Activated CD4-positive, alpha-beta memory T cell treated with anti-CD3 and anti-CD28 coated beads for 36 hours (primary cell): ENCODE measurements around the gene MED12L. TPM values are rescaled to one million over a fixed set of nuclear protein-coding genes. Genes with fewer than 3 reads are reported as not detected.
A peak's percentile ranks its signal among the peaks of the same experiment; 100 is the strongest.

ENCODE experiments used
- CTCF ChIA-PET: fragments of 350-600 bp; sonication (Branson Sonifier 250); formaldehyde crosslinking; loops from one replicate; lab custom pipeline; 2021; ENCODE audit warnings: antibody characterized with exemption, inconsistent platforms; lab: Charles Lee
- POLR2A ChIA-PET: fragments of 350-600 bp; sonication (Branson Sonifier 250); formaldehyde crosslinking; loops from one replicate; lab custom pipeline; 2021; ENCODE audit warnings: antibody characterized with exemption; lab: Charles Lee
- DNase-seq: peaks from one replicate; pipeline ENCODE4 v3.0.0-alpha.2; 2020
- H3K27ac Mint-ChIP-seq: one replicate; pipeline ENCODE4 v1.8.0; 2021; ENCODE audit warnings: mixed read lengths
- H3K27me3 Mint-ChIP-seq: one replicate; pipeline ENCODE4 v1.8.0; 2021; ENCODE audit warnings: mixed read lengths
- H3K36me3 Mint-ChIP-seq: one replicate; pipeline ENCODE4 v1.8.0; 2021; ENCODE audit warnings: mixed read lengths
- H3K4me1 Mint-ChIP-seq: one replicate; pipeline ENCODE4 v1.8.0; 2021; ENCODE audit warnings: low read depth, mixed read lengths
- H3K4me3 Mint-ChIP-seq: one replicate; pipeline ENCODE4 v1.8.0; 2021; ENCODE audit warnings: mild to moderate bottlenecking, mixed read lengths
- H3K9me3 Mint-ChIP-seq: one replicate; pipeline ENCODE4 v1.8.0; 2021; ENCODE audit warnings: mixed read lengths
- intact Hi-C: fragments of 100-400 bp; cut with micrococcal nuclease; formaldehyde crosslinking; loops from one replicate; pipeline ENCODE4 v1.15.1; 2023
- total RNA-seq, 2 experiments: library from RNA; stranded (reverse); gene quantifications; one replicate each; pipeline ENCODE4 v1.2.3, GENCODE V29; 2021

Gene MED12L
- total RNA-seq, 2 experiments from 2014 or later, result 1.5 TPM

DNA sequence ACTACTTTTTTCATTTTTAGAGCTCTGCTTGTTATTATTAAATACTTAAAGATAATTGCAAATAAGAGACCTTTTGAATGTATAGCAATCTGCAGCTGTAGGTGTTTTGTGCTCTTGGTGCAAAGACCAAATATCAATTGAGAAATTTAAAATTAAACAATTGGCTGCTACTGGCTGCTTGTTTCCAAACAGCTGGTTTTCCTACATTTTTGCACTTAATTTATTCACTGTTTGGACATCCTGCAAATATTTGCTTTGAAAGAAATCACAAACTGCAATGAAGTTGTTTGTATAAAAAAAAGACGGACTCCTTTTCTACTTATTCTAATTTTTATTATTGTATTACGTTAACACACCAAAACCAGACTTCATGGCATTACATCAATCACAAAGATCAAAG lies 35.6 kb downstream of the MED12L start:
- no peaks in the 10 kb centered on the region for H3K36me3 Mint-ChIP-seq
- no peak overlapping the region for H3K4me3 Mint-ChIP-seq
- DNase-seq, result no peak
- POLR2A ChIA-PET, result no interaction called here
- no peaks in the 10 kb centered on the region for H3K9me3 Mint-ChIP-seq
- peaks cover 3% of the 10 kb centered on the region for H3K27me3 Mint-ChIP-seq
- intact Hi-C loops, result no loop called here
- H3K4me1 Mint-ChIP-seq, result no peaks in the 10 kb centered on the region
- CTCF ChIA-PET, result no interaction called here
- H3K27ac Mint-ChIP-seq, result no peak overlapping the region

GRCh38 chr3:151123827-151124226 lies 38.4 kb downstream of the MED12L start:
- H3K27ac Mint-ChIP-seq, result no peak overlapping the region
- ChIA-PET POLR2A (no interaction called here), CTCF (no interaction called here)
- no peaks in the 10 kb centered on the region for H3K27me3 Mint-ChIP-seq
- intact Hi-C loops, result no loop called here
- H3K36me3 Mint-ChIP-seq, result no peaks in the 10 kb centered on the region
- DNase-seq, result no peak
- no peak overlapping the region for H3K4me3 Mint-ChIP-seq
- H3K4me1 Mint-ChIP-seq, result no peaks in the 10 kb centered on the region
- H3K9me3 Mint-ChIP-seq, result no peaks in the 10 kb centered on the region

DNA sequence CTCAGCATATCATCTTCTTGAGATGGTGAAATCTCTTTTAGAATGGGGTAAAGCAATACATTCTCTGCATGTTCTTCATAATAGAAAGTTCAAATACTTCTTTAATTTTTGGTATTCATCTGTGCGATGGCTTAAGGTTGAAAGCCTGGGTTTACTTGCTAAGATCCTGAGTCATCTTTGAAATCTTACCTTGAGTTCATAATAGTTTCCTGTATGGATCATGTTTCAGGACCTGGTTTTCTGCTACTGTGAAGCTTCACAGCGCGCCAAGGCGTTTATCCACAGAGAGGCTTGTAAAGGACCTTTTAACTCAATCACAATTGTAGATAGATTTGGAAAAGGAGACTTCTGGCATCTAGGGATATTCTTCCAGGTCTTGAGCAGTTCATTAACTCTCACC lies 39.0 kb downstream of the MED12L start:
- ChIA-PET POLR2A (no interaction called here), CTCF (no interaction called here)
- no peaks in the 10 kb centered on the region for H3K9me3 Mint-ChIP-seq
- intact Hi-C loops, result no loop called here
- no peaks in the 10 kb centered on the region for H3K27me3 Mint-ChIP-seq
- H3K4me3 Mint-ChIP-seq, result no peak overlapping the region
- DNase-seq, result no peak
- H3K27ac Mint-ChIP-seq, result no peak overlapping the region
- H3K4me1 Mint-ChIP-seq, result no peaks in the 10 kb centered on the region
- H3K36me3 Mint-ChIP-seq, result no peaks in the 10 kb centered on the region

GRCh38 chr3:151130428-151130827 lies 45.0 kb downstream of the MED12L start:
- H3K36me3 Mint-ChIP-seq, result no peaks in the 10 kb centered on the region
- H3K27me3 Mint-ChIP-seq, result no peaks in the 10 kb centered on the region
- CTCF ChIA-PET, result no interaction called here
- no peak overlapping the region for H3K27ac Mint-ChIP-seq
- peaks cover 10% of the 10 kb centered on the region for H3K4me1 Mint-ChIP-seq
- POLR2A ChIA-PET, result no interaction called here
- intact Hi-C loops, result no loop called here
- DNase-seq, result no peak
- no peaks in the 10 kb centered on the region for H3K9me3 Mint-ChIP-seq
- H3K4me3 Mint-ChIP-seq, result no peak overlapping the region

DNA sequence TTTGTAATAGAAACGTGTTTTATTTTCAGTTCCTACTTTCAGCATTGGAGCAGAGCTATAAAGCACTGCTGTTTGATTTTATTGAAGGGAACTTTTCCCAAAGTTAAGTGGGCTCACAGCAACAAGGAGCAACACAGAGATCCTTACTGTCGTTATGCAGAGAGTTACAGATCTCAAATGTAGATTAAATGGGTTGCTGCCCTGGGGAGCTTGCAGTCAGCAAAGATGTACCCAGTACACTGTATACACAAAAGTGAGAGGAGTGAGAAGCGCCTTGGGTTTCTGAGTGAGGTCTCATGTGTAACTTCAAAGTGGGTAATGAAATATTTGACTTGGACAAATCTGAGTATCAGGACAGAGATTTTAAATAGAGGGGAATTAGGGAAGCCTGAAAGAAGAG lies 47.7 kb downstream of the MED12L start:
- H3K4me1 Mint-ChIP-seq, result peaks cover 23% of the 10 kb centered on the region
- ChIA-PET POLR2A (no interaction called here), CTCF (no interaction called here)
- H3K9me3 Mint-ChIP-seq, result no peaks in the 10 kb centered on the region
- no peak overlapping the region for H3K4me3 Mint-ChIP-seq
- no peaks in the 10 kb centered on the region for H3K36me3 Mint-ChIP-seq
- no peaks in the 10 kb centered on the region for H3K27me3 Mint-ChIP-seq
- intact Hi-C loops, result loop anchor here (2.0 kb wide), 1 partner anchor 14 kb away; no protein-coding TSS in a partner anchor
- H3K27ac Mint-ChIP-seq, result no peak overlapping the region
- DNase-seq, result no peak

- Mint-ChIP-seq H3K36me3 (no peaks in the 10 kb centered on the region), H3K4me1 (peaks cover 23% of the 10 kb centered on the region), H3K4me3 (no peak overlapping the region), H3K27ac (no peak overlapping the region), H3K9me3 (no peaks in the 10 kb centered on the region), H3K27me3 (no peaks in the 10 kb centered on the region)
- intact Hi-C loops, result loop anchor here (2.0 kb wide), 1 partner anchor 13 kb away; no protein-coding TSS in a partner anchor
- no peak for DNase-seq
- POLR2A ChIA-PET, result no interaction called here
- CTCF ChIA-PET, result interaction anchor here (0.5 kb wide), 1 partner anchor 69 kb away, joined by 3 read pairs; no protein-coding TSS in a partner anchor
Observed at GRCh38 chr3:151133917-151134450, 48.5 kb downstream of the MED12L start.

DNA sequence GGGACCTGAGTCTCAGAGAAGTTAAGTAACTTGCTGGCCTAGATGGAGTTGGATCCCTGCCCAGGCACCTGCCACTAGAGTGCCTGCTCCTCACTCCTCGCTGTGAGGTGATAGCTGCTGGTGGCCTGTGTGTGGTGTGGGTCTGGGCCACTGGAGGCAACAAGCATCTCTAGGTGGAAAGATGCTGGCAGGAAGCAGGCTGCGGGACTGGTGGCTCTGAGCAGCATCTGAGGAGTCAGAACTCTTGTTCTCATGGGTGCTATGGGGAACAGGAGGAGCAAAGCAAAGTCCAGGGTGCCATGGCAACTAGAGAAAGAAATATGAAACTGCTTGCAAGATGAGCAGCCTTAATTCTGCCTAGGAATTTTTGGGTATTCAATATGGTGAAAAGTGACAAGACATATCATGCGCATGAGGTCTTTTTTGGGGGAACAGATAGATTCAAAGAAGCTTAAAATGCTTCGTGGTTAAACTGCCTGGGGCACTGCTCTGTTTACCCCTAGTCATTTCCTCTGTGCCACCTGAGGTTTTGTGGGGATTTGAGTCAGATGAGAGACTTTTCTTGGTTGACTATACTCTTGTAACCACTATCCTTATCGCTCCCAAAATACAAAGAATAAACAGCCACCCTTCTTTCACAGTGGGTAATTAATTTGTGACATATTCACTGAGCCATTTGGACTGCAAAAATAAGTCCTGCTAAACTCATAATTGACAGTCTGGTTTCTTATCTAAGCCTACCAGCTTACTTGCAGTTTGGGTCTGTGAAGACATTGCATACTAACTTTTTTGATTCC lies 50.3 kb downstream of the MED12L start:
- ChIA-PET POLR2A (interaction anchor here (0.8 to 1.7 kb wide), 2 partner anchors 70 to 351 kb away, joined by 4 to 5 read pairs; no protein-coding TSS in a partner anchor), CTCF (interaction anchor here (0.9 to 3.0 kb wide), 4 partner anchors 11 to 351 kb away, joined by 3 to 19 read pairs (median 8); partner anchors contain the start of gene MED12L)
- no peaks in the 10 kb centered on the region for H3K27me3 Mint-ChIP-seq
- peak; percentile 76 for DNase-seq
- intact Hi-C loops, result loop anchor here (1.0 to 5.0 kb wide), 2 partner anchors 49 to 353 kb away; no protein-coding TSS in a partner anchor
- H3K27ac Mint-ChIP-seq, result peak overlapping the region; percentile 75
- no peaks in the 10 kb centered on the region for H3K9me3 Mint-ChIP-seq
- H3K4me3 Mint-ChIP-seq, result peak overlapping the region; percentile 4
- no peaks in the 10 kb centered on the region for H3K36me3 Mint-ChIP-seq
- H3K4me1 Mint-ChIP-seq, result peaks cover 23% of the 10 kb centered on the region

- H3K36me3 Mint-ChIP-seq, result no peaks in the 10 kb centered on the region
- H3K4me3 Mint-ChIP-seq, result no peak overlapping the region
- CTCF ChIA-PET, result interaction anchor here (0.8 to 6.4 kb wide), 8 partner anchors 9 to 355 kb away, joined by 3 to 44 read pairs (median 4); partner anchors contain the start of gene MED12L
- intact Hi-C loops, result loop anchor here (10.0 kb wide), 1 partner anchor 618 kb away; no protein-coding TSS in a partner anchor
- H3K27ac Mint-ChIP-seq, result no peak overlapping the region
- no peaks in the 10 kb centered on the region for H3K27me3 Mint-ChIP-seq
- no peak for DNase-seq
- no peaks in the 10 kb centered on the region for H3K9me3 Mint-ChIP-seq
- H3K4me1 Mint-ChIP-seq, result no peaks in the 10 kb centered on the region
- POLR2A ChIA-PET, result no interaction called here
Observed at GRCh38 chr3:151142929-151143328, 57.5 kb downstream of the MED12L start.

DNA sequence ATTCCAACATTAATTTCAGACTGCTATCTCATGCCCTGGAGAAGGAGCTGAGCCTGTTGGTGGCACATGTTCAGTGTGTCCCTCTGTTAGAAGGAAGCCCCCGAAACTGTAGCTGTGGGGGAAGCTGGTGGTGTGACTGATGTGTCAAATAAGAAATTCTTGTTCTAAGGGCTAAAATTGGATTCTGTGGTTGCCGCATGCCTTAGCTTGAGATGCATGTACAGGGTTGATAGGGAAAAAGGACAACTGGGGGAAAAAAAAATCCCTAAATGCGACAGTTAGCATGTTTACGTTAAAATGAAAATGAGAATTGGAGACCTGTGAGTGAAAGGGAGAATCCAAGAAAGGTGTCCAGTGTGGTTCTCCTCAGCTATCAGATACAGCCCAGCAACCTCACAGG lies 58.6 kb downstream of the MED12L start:
- ChIA-PET CTCF (interaction anchor here (0.7 to 6.4 kb wide), 5 partner anchors 57 to 422 kb away, joined by 3 to 44 read pairs (median 3); partner anchors contain the start of gene MED12L), POLR2A (no interaction called here)
- no peaks in the 10 kb centered on the region for H3K9me3 Mint-ChIP-seq
- H3K4me3 Mint-ChIP-seq, result no peak overlapping the region
- no peak overlapping the region for H3K27ac Mint-ChIP-seq
- intact Hi-C loops, result loop anchor here (10.0 kb wide), 1 partner anchor 619 kb away; no protein-coding TSS in a partner anchor
- H3K4me1 Mint-ChIP-seq, result no peaks in the 10 kb centered on the region
- no peaks in the 10 kb centered on the region for H3K27me3 Mint-ChIP-seq
- H3K36me3 Mint-ChIP-seq, result no peaks in the 10 kb centered on the region
- DNase-seq, result no peak

- ChIA-PET POLR2A (no interaction called here), CTCF (interaction anchor here (1.1 to 6.4 kb wide), 7 partner anchors 9 to 219 kb away, joined by 3 to 44 read pairs (median 4); partner anchors contain the start of gene MED12L)
- Mint-ChIP-seq H3K36me3 (no peaks in the 10 kb centered on the region), H3K9me3 (no peaks in the 10 kb centered on the region), H3K27ac (no peak overlapping the region), H3K4me3 (no peak overlapping the region), H3K27me3 (no peaks in the 10 kb centered on the region), H3K4me1 (no peaks in the 10 kb centered on the region)
- no peak for DNase-seq
- intact Hi-C loops, result loop anchor here (10.0 kb wide), 1 partner anchor 620 kb away; no protein-coding TSS in a partner anchor
Observed at GRCh38 chr3:151144760-151145159, 59.3 kb downstream of the MED12L start.

DNA sequence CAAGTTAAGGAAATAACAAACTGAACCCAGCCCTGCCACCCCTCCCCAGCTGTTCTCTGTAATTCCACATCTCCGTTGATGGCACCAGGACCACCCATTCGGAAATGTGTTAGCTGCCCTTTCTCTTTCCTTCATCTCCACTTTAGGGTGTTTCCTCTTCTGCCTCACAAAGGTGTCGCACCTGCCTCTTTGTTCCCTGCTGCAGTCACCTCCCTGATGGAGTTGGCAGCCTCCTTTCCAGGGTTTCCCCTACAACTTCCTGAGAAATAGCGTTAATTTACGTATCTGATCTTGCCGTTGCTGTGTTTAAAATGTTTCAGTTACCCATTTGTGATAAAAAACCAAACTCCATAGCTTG lies 60.2 kb downstream of the MED12L start:
- Mint-ChIP-seq H3K9me3 (no peaks in the 10 kb centered on the region), H3K27me3 (no peaks in the 10 kb centered on the region), H3K36me3 (no peaks in the 10 kb centered on the region), H3K4me3 (no peak overlapping the region), H3K4me1 (no peaks in the 10 kb centered on the region), H3K27ac (no peak overlapping the region)
- CTCF ChIA-PET, result interaction anchor here (0.9 to 6.4 kb wide), 14 partner anchors 8 to 358 kb away, joined by 3 to 44 read pairs (median 4); partner anchors contain the start of gene MED12L
- POLR2A ChIA-PET, result no interaction called here
- no peak for DNase-seq
- intact Hi-C loops, result loop anchor here (1.0 to 10.0 kb wide), 7 partner anchors 13 to 621 kb away; partner anchors contain the start of gene MED12L
